IPS-15b (cell line): ENCODE measurements around the gene SSBP4.
"Not testable (repeated sequence)": the region's sequence is repeated elsewhere in the genome, so short reads cannot be mapped to it uniquely, and the experiment has no call there.

Experiments
- H3K27me3 ChIP-seq: one replicate; pipeline ENCODE4 v1.6.1; 2013; ENCODE audit warnings: low read length; ENCODE audit not compliant: control insufficient read depth, insufficient read depth
- H3K36me3 ChIP-seq: one replicate; pipeline ENCODE4 v1.6.1; 2013; ENCODE audit warnings: low read length; ENCODE audit not compliant: control insufficient read depth, insufficient read depth
- H3K4me1 ChIP-seq: one replicate; pipeline ENCODE4 v1.6.1; 2013; ENCODE audit warnings: mild to moderate bottlenecking, low read length; ENCODE audit not compliant: control insufficient read depth, insufficient read depth
- H3K4me3 ChIP-seq: one replicate; pipeline ENCODE4 v1.5.1; 2013; ENCODE audit warnings: low read depth, low read length
- H3K9ac ChIP-seq: one replicate; pipeline ENCODE4 v1.6.1; 2013; ENCODE audit warnings: low read depth, mild to moderate bottlenecking, low read length
- H3K9me3 ChIP-seq: one replicate; pipeline ENCODE4 v1.6.1; 2013; ENCODE audit warnings: mild to moderate bottlenecking, low read length; ENCODE audit not compliant: control insufficient read depth, insufficient read depth

Gene SSBP4

GRCh38 chr19:18397242-18398202, 21.7 kb upstream of the SSBP4 start, which contains the start of gene LRRC25:
Gene LRRC25, minus strand, starts transcription at chr19:18397622. Its CDS starts 659 bp downstream, at chr19:18396963.
- Histone ChIP-seq H3K27me3 (peaks cover 2% of the 10 kb centered on the region), H3K36me3 (no peaks in the 10 kb centered on the region), H3K4me1 (no peaks in the 10 kb centered on the region), H3K9ac (no peak within 1 kb of the TSS), H3K9me3 (no peaks in the 10 kb centered on the region), H3K4me3 (peak within 1 kb of the TSS; percentile 33)

- H3K4me3 ChIP-seq, result no peak overlapping the region
- no peaks in the 10 kb centered on the region for H3K36me3 ChIP-seq
- H3K9ac ChIP-seq, result no peak overlapping the region
- H3K4me1 ChIP-seq, result no peaks in the 10 kb centered on the region
- no peaks in the 10 kb centered on the region for H3K9me3 ChIP-seq
- peaks cover 2% of the 10 kb centered on the region for H3K27me3 ChIP-seq
Measured at GRCh38 chr19:18399008-18399407, 20.2 kb upstream of the SSBP4 start.

- no peaks in the 10 kb centered on the region for H3K9me3 ChIP-seq
- H3K27me3 ChIP-seq, result peaks cover 2% of the 10 kb centered on the region
- no peaks in the 10 kb centered on the region for H3K36me3 ChIP-seq
- H3K4me3 ChIP-seq, result no peak overlapping the region
- no peaks in the 10 kb centered on the region for H3K4me1 ChIP-seq
- H3K9ac ChIP-seq, result no peak overlapping the region
Measured at GRCh38 chr19:18401580-18402112, 17.6 kb upstream of the SSBP4 start.

GRCh38 chr19:18402455-18403248, 16.5 kb upstream of the SSBP4 start:
- H3K9ac ChIP-seq, H3K4me3 ChIP-seq: not testable (repeated sequence)

GRCh38 chr19:18405754-18406153, 13.4 kb upstream of the SSBP4 start:
- not testable (repeated sequence) for H3K36me3 ChIP-seq, H3K9me3 ChIP-seq, H3K27me3 ChIP-seq, H3K9ac ChIP-seq, H3K4me3 ChIP-seq, H3K4me1 ChIP-seq

More at GRCh38 chr19:18402455-18403248, 16.5 kb upstream of the SSBP4 start:
- H3K27me3 ChIP-seq, H3K9me3 ChIP-seq, H3K4me1 ChIP-seq, H3K36me3 ChIP-seq: not testable (repeated sequence)

GRCh38 chr19:18406749-18407148, 12.4 kb upstream of the SSBP4 start:
- H3K9me3 ChIP-seq, result no peaks in the 10 kb centered on the region
- no peak overlapping the region for H3K9ac ChIP-seq
- no peaks in the 10 kb centered on the region for H3K27me3 ChIP-seq
- H3K36me3 ChIP-seq, result no peaks in the 10 kb centered on the region
- H3K4me3 ChIP-seq, result no peak overlapping the region
- H3K4me1 ChIP-seq, result no peaks in the 10 kb centered on the region

GRCh38 chr19:18408053-18408476, 11.1 kb upstream of the SSBP4 start:
- Histone ChIP-seq H3K4me1 (no peaks in the 10 kb centered on the region), H3K9ac (no peak overlapping the region), H3K27me3 (peaks cover 2% of the 10 kb centered on the region), H3K9me3 (no peaks in the 10 kb centered on the region), H3K36me3 (no peaks in the 10 kb centered on the region), H3K4me3 (no peak overlapping the region)

- Histone ChIP-seq H3K4me3 (no peak overlapping the region), H3K27me3 (peaks cover 2% of the 10 kb centered on the region), H3K9me3 (no peaks in the 10 kb centered on the region), H3K4me1 (peaks cover 7% of the 10 kb centered on the region), H3K36me3 (no peaks in the 10 kb centered on the region), H3K9ac (no peak overlapping the region)
Measured at GRCh38 chr19:18412610-18413239, 6.5 kb upstream of the SSBP4 start.

GRCh38 chr19:18414504-18415177, 4.6 kb upstream of the SSBP4 start:
- peaks cover 9% of the 10 kb centered on the region for H3K4me1 ChIP-seq
- H3K4me3 ChIP-seq, result no peak overlapping the region
- H3K9me3 ChIP-seq, result no peaks in the 10 kb centered on the region
- H3K27me3 ChIP-seq, result peaks cover 14% of the 10 kb centered on the region
- H3K9ac ChIP-seq, result no peak overlapping the region
- no peaks in the 10 kb centered on the region for H3K36me3 ChIP-seq

- Histone ChIP-seq H3K36me3 (no peaks in the 10 kb centered on the region), H3K27me3 (peaks cover 16% of the 10 kb centered on the region), H3K9ac (no peak overlapping the region), H3K4me3 (no peak overlapping the region), H3K9me3 (no peaks in the 10 kb centered on the region), H3K4me1 (peaks cover 9% of the 10 kb centered on the region)
Measured at GRCh38 chr19:18415178-18415867, 3.9 kb upstream of the SSBP4 start.
